GM12878 (cell line): ENCODE data around the gene ENDOG. TPM values are rescaled to one million over a fixed set of nuclear protein-coding genes. Genes with fewer than 3 reads are reported as not detected.
A peak's percentile ranks its signal among the peaks of the same experiment; 100 is the strongest.

Experiments
- ATAC-seq: fragments of 200-7000 bp; cut with Tn5 transposase; 3 replicates; pipeline ENCODE4 v1.9.1; 2020; ENCODE audit warnings: mild to moderate bottlenecking, moderate library complexity
- BruUV-seq: library from RNA; stranded (reverse); fragments of 400-500 nt; replicated peaks from 2 replicates; lab custom pipeline; 2021; lab: Mats Ljungman, UMichigan
- CTCF ChIA-PET: fragments of 300-600 bp; sonication (Branson Sonifier 250); formaldehyde crosslinking; extraction: SDS; loops from one replicate; lab custom pipeline; 2021; ENCODE audit warnings: inconsistent platforms; lab: Yijun Ruan, JAX
- POLR2A ChIA-PET: fragments of 350-600 bp; formaldehyde crosslinking; extraction: SDS; loops from one replicate; lab custom pipeline; 2021; ENCODE audit warnings: inconsistent platforms; lab: Charles Lee
- RAD21 ChIA-PET: fragments of 300-600 bp; sonication (Branson Sonifier 250); formaldehyde crosslinking; loops from one replicate; lab custom pipeline; 2023; ENCODE audit warnings: antibody characterized with exemption; ENCODE audit not compliant: unreplicated experiment; lab: Charles Lee
- SMC1A ChIA-PET: fragments of 300-600 bp; sonication (Branson Sonifier 250); formaldehyde crosslinking; loops from one replicate; lab custom pipeline; 2023; ENCODE audit not compliant: unreplicated experiment, uncharacterized antibody; lab: Charles Lee
- DNase-seq: peaks from one replicate; pipeline ENCODE4 v3.0.0-alpha.2; 2011; ENCODE audit warnings: low read depth, low spot score
- FAIRE-seq: peaks from 3 replicates; lab custom pipeline; 2011; peaks lifted over from hg19 to GRCh38; lab: Jason Lieb, UNC
- H2AFZ ChIP-seq: 2 replicates; pipeline ENCODE4 v1.6.0; 2011; ENCODE audit warnings: low read depth, low read length, control low read depth; ENCODE audit not compliant: control insufficient read depth
- H3K27ac ChIP-seq: 2 replicates; pipeline ENCODE4 v1.5.1; 2011; ENCODE audit warnings: control low read depth; ENCODE audit not compliant: control insufficient read depth, insufficient read depth
- H3K27me3 ChIP-seq, 2 experiments: replicated peaks in 1 of 2; 2 replicates each; pipeline versions ENCODE4 v1.6.0 to v1.6.1; 2011; ENCODE audit warnings: low read length in 1 of 2; ENCODE audit not compliant: control insufficient read depth in 2 of 2, insufficient read depth in 2 of 2
- H3K36me3 ChIP-seq, 2 experiments: 2 replicates each; pipeline ENCODE4 v1.5.1; 2011; ENCODE audit warnings: low read length in 1 of 2; ENCODE audit not compliant: control insufficient read depth in 2 of 2, insufficient read depth in 2 of 2
- H3K4me1 ChIP-seq: 2 replicates; pipeline ENCODE4 v1.6.1; 2011; ENCODE audit warnings: mild to moderate bottlenecking, low read length, moderate library complexity, mixed read lengths; ENCODE audit not compliant: control insufficient read depth, insufficient read depth
- H3K4me2 ChIP-seq: 2 replicates; pipeline ENCODE4 v1.6.0; 2011; ENCODE audit warnings: control low read depth; ENCODE audit not compliant: control insufficient read depth, insufficient read depth
- H3K4me3 ChIP-seq: fragments of 200-600 bp; sonication (generic); 2 replicates; pipeline ENCODE4 v1.5.1; 2016
- H3K79me2 ChIP-seq: 2 replicates; pipeline ENCODE4 v1.6.0; 2011; ENCODE audit warnings: low read length; ENCODE audit not compliant: control insufficient read depth, insufficient read depth
- H3K9ac ChIP-seq: 2 replicates; pipeline ENCODE4 v1.8.0; 2011; ENCODE audit warnings: low read length, control low read depth, mixed read lengths; ENCODE audit not compliant: control insufficient read depth, insufficient read depth
- H3K9me3 ChIP-seq: replicated peaks from 3 replicates; pipeline ENCODE4 v1.5.1; 2011; ENCODE audit warnings: mild to moderate bottlenecking, low read length; ENCODE audit not compliant: control insufficient read depth, insufficient read depth
- H4K20me1 ChIP-seq: 2 replicates; pipeline ENCODE4 v1.6.0; 2011; ENCODE audit not compliant: control insufficient read depth, insufficient read depth
- CBX3 ChIP-seq: fragments of 200-600 bp; sonication (generic); IDR thresholded peaks from 2 replicates; pipeline ENCODE4 v1.6.1; 2016; ENCODE audit warnings: low read depth, borderline replicate concordance
- E2F8 ChIP-seq: fragments of 450-650 bp; IDR thresholded peaks from 2 replicates; pipeline ENCODE4 v1.6.1; 2018; ENCODE audit warnings: mild to moderate bottlenecking, low read depth, moderate library complexity; ENCODE audit not compliant: partially characterized antibody
- HCFC1 ChIP-seq: fragments of 150-350 bp; IDR thresholded peaks from 2 replicates; pipeline ENCODE4 v1.6.1; 2014; ENCODE audit warnings: low read length
- HDAC2 ChIP-seq: fragments of 200-600 bp; sonication (generic); IDR thresholded peaks from 2 replicates; pipeline ENCODE4 v1.6.1; 2017
- IKZF2 ChIP-seq, 2 experiments: fragments of 450-650 bp; IDR thresholded peaks; 2 replicates each; pipeline ENCODE4 v1.6.1; 2017; ENCODE audit warnings: mild to moderate bottlenecking in 2 of 2, moderate library complexity in 2 of 2
- NBN ChIP-seq: fragments of 450-650 bp; IDR thresholded peaks from 2 replicates; pipeline ENCODE4 v1.6.1; 2016
- RCOR1 ChIP-seq: conservative IDR thresholded peaks from 2 replicates; pipeline ENCODE4 v1.6.1; 2012; ENCODE audit warnings: low read depth, low read length, improper control_type of control experiment
- SMAD5 ChIP-seq: IDR thresholded peaks from 2 replicates; pipeline ENCODE4 v1.6.1; 2016; ENCODE audit warnings: antibody characterized with exemption, low read depth
- TCF12 ChIP-seq: IDR thresholded peaks from 2 replicates; pipeline ENCODE4 v1.6.1; 2011; ENCODE audit warnings: low read depth, mild to moderate bottlenecking, low read length
- TCF7 ChIP-seq: IDR thresholded peaks from 2 replicates; pipeline ENCODE4 v1.6.1; 2014; ENCODE audit warnings: antibody characterized with exemption, borderline replicate concordance
- USF2 ChIP-seq: IDR thresholded peaks from 2 replicates; pipeline ENCODE4 v1.6.1; 2011; ENCODE audit warnings: low read depth, low read length, improper control_type of control experiment, borderline replicate concordance
- ZNF274 ChIP-seq: IDR thresholded peaks from one replicate; pipeline ENCODE4 v1.8.0; 2011; ENCODE audit not compliant: insufficient read length, insufficient read depth
- ZNF622 ChIP-seq: fragments of 450-650 bp; IDR thresholded peaks from 2 replicates; pipeline ENCODE4 v1.6.1; 2017; ENCODE audit warnings: mild to moderate bottlenecking, inconsistent platforms
- ZNF687 ChIP-seq: fragments of 450-650 bp; IDR thresholded peaks from 2 replicates; pipeline ENCODE4 v1.6.1; 2017; ENCODE audit warnings: mild to moderate bottlenecking, moderate library complexity
- WGBS: methylation state at CpG from one replicate; pipeline ENCODE4 v1.1.6; 2016; ENCODE audit warnings: low lambda C conversion rate; ENCODE audit not compliant: insufficient replicate concordance, insufficient coverage; ENCODE audit errors: missing lambda C conversion rate; 5-methylcytosine and 5-hydroxymethylcytosine counted together
- in situ Hi-C: fragments of 300-500 bp; cut with MboI; formaldehyde crosslinking; loops from 9 replicates; pipeline ENCODE4 v1.14.3; 2018; ENCODE audit warnings: mixed read lengths
- intact Hi-C: fragments of 100-400 bp; cut with micrococcal nuclease; formaldehyde crosslinking; loops from one replicate; pipeline ENCODE4 v1.14.2; 2022; ENCODE audit not compliant: unreplicated experiment
- polyA plus RNA-seq, 11 experiments: library from polyadenylated mRNA; depleted of rRNA in 4 of 11; unstranded in 6 of 11; stranded (reverse) in 5 of 11; fragments of >200 nt; fragmentation: Nextera tagmentation in 4 of 11; fragmentation: Illumina TruSeq in 1 of 11; extraction: Ambion mirVana in 4 of 11; extraction: Trizol in 1 of 11; gene quantifications; 1 replicate in 1 of 11; 2 replicates in 10 of 11; pipeline versions ENCODE4 v1.2.1 to v1.2.3, GENCODE V29; 2011 to 2016; ENCODE audit warnings: inconsistent platforms in 2 of 11, missing spikeins in 2 of 11, low read depth in 1 of 11
- total RNA-seq, 4 experiments: library from RNA; depleted of rRNA in 3 of 4; stranded (reverse); fragments of >200 nt in 3 of 4; fragmentation: Illumina TruSeq in 1 of 4; extraction: Trizol in 1 of 4; gene quantifications; 2 replicates each; pipeline versions ENCODE4 v1.2.1 to v1.2.3, GENCODE V29; 2013 to 2021

ENDOG gene
- total and polyA plus RNA-seq, 10 of the 15 experiments (the other 5 are each of a cell fraction or from before 2014, with no cell fraction given): 0.84 to 29.2 (median 9.0) TPM

- TF ChIP-seq E2F8: no peak
- TF ChIP-seq CBX3: no peak
- TF ChIP-seq TCF7: no peak
- no peak for TF ChIP-seq ZNF622
- peak; percentile 26; the same call in 1 of the 2 replicates for TF ChIP-seq HCFC1
- no peak for TF ChIP-seq TCF12
- no peak for TF ChIP-seq RCOR1
- peak; percentile 86 for TF ChIP-seq NBN
Observed at GRCh38 chr9:128818099-128818838, at the start of gene ENDOG (continued).

- no peaks in the 10 kb centered on the region for H3K4me1 ChIP-seq
- no peak for DNase-seq
- RAD21 ChIA-PET: no interaction called here
- no peak overlapping the region for H2AFZ ChIP-seq
- no peak for ATAC-seq
- H3K4me3 ChIP-seq: no peak overlapping the region
- H3K4me2 ChIP-seq: no peak overlapping the region
- no peaks in the 10 kb centered on the region for H3K27me3 ChIP-seq
- CTCF ChIA-PET: interaction anchor here (1.5 kb wide), 1 partner anchor 20 kb away, joined by 5 read pairs; no protein-coding TSS in a partner anchor
- intact Hi-C loops: no loop called here
- no peak for FAIRE-seq
- in situ Hi-C loops: no loop called here
- WGBS: 97% methylated on average over 6 of the region's 6 CpGs
- SMC1A ChIA-PET: no interaction called here
- no peaks in the 10 kb centered on the region for H3K36me3 ChIP-seq
- TF ChIP-seq ZNF687 (no peak), SMAD5 (no peak), ZNF274 (no peak), HDAC2 (no peak), USF2 (no peak), IKZF2 (IDR thresholded peaks at IDR 0.05) (no peak)
- H3K79me2 ChIP-seq: peaks cover 4% of the 10 kb centered on the region
- H3K27ac ChIP-seq: no peak overlapping the region
- H3K9me3 ChIP-seq: no peaks in the 10 kb centered on the region
- H3K9ac ChIP-seq: no peak overlapping the region
- no TSS peak for BruUV-seq
- H4K20me1 ChIP-seq: no peaks in the 10 kb centered on the region
- POLR2A ChIA-PET: interaction anchor here (0.8 kb wide), 1 partner anchor 84 kb away, joined by 3 read pairs; no protein-coding TSS in a partner anchor
Observed at GRCh38 chr9:128768606-128769005, 49.7 kb upstream of the ENDOG start.
